NCI-H1417 treated with DMSO at 0.1 percent for 48 hours (cell line): ENCODE results near the gene INPP5D.
"Not testable (repeated sequence)": the region's sequence is repeated elsewhere in the genome, so short reads cannot be mapped to it uniquely, and the experiment has no call there.

Experiments used
- DNase-seq: peaks from one replicate; lab custom pipeline; 2025; lab: John Stamatoyannopoulos, UW

INPP5D gene

DNA sequence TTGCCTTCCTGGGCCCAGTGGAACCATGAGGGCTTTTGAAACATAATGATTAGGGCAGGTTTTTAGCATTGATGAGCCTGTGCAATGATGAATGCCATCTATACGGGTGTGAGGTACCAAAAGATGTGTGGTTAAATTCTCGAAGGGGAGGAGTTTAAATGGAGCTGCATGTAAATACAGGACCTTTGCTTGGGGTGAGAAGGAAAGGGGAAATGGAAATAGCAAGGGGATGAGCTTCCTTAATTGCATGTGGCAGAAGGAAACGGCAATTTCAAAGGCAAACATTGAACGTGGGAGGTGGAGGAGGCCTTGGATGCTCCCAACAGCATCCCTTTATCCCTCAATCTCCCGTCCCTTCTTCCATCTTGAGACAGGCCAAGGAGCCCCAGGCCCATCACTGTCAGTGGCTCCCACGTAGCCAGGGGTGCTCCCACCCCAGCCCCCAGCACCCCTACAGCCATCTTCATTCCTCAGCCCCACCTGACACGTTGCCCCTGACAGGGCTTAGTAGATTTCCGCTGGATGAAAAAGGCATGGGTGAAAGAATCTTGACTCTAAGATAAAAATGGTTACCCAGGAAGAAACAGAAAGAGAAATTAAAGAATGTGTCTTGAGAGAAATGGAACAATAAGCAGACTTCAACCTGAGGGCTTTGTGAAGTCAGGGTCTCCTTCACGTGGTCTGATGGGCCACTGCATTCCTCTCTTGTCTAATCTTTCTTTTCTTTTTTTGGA, 32.5 kb downstream of the INPP5D start:
- DNase-seq, result no peak

DNA sequence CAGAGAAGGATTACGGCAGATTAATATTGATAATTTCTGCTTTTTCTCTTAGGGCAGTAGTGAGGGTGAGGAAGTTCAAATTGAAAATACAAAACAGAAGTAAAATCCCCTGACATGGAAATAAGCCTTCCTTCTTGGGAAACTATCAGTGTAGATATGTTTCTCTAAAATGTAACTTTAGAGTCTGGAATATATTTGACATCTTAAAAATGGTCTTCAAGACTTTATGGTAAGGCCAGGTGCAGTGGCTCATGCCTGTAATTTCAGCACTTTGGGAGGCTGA, 33.0 kb downstream of the INPP5D start:
- DNase-seq, result no peak

DNA sequence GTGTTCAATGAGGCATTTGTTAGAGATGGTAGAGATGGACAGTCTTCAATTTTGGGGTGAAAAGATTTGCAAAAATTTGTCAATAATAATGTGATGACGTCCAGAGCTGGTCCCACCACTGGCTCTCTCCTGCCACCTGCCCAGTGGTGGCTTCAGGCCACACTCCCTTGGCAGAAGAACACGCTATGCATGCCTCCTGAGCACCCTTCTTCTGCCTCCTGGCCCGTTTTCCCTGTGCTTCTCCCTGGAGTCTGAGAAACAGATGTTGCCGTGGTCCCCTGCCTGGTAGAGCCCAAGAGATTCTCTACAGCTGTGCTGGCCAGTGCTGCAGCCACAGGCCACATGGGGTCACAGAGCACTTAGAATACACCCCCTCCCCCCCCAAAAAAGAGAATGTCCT, 33.6 kb downstream of the INPP5D start:
- DNase-seq, result no peak

DNA sequence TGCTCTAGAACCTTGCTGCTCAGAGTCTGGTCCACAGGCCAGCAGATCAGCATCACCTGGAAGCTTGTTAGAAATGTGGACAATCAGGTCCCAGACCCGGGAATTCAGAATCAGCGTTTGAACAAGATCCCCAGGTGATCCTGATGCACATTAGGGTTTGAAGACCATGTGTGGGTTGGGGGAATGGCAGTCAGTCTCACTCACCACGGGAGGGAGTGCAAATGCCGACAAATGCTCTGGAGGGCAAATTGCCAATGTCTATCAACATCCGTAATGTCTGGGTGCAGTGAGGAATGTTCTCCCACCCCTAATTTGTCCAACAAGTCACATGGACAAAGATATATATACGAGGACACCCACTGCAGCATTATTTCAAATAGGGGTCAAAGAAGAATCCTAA, 34.5 kb downstream of the INPP5D start:
- no peak for DNase-seq

DNA sequence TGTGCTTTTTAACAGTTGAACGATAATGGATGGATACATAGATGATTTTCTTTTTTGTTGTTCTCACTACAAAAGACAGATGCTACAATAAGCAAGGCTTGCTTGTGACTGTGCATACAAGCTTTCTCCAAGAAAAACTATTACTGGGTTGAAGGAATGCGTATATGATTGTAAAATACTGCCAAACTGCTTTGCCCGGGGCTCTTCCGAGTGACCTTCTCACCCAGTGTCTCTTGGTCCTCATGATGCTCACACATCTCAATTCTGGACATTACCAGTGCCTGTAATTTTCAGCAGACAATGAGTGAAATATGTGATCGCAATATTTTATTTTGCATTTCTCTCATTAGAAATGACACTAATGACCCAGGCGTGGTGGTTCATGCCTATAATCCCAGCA, 35.9 kb downstream of the INPP5D start:
- no peak for DNase-seq

DNA sequence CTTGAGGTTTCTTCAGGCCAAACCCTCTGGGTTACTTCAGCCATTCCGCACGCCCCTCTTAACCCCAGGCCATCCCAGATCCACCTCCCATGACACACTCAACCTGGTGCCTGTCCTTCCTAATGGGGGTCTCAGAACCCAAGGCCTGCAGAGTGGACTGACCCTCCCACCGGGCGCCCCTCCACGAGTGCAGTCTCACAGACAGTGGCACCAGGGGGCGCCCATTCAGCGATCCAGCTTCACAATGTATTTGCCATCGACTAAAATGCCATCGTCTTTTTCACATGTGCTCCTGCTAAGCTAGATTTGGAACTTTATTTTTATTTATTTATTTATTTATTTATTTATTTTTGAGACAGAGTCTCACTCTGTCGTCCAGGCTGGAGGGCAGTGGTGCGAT, 38.5 kb downstream of the INPP5D start:
- DNase-seq, result no peak

DNA sequence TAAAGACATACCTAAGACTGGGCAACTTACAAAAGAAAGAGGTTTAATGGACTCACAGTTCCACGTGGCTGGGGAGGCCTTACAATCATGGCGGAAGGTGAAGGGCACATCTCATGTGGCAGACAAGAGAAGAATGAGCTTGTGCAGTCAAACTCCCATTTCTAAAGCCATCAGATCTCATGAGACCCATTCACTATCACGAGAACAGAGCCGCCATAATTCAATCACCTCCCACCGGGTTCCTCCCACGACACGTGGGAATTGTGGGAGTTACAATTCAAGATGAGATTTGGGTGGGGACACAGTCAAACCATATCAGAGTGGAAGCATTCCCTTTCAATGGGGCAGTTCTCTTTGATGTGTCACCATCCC, 39.7 kb downstream of the INPP5D start:
- not testable (repeated sequence) for DNase-seq

DNA sequence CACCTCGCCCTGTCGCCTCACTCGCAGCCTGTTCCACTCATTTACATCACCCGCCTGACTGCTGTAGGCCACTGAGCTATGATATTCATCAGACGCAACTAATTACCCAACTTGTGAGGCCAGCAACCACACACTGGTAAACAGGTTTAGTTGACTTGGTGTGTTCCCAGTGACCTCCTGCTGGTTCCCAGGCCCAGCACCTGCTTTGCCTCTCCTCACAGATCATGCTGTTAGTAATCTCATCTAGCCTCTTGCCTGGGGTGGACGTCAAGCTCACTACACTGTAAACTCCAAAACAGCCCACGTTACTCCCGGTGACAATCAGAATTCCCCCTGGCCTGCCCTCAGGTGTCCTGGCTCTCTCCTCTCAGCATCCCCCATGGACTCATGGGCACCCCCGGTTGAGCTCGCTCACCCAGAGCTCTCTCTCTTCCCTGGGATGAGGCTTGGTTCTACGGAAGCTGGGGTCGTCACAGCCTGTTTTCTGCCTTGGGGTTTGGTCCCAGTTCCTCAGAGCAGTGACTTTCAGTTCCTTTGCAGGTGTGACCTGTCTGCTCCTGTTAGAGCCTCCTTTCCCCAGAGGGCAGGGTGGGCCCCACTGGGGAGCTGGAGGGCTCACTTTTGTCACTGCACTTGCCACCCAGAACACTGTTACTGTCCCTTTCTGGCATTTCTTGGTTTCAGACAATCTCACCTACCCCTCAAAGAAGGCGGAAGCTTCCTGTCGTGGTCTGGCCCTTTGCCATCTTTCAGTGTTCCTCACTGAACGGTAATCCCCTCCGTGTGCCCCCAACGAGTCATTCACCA, 40.3 kb downstream of the INPP5D start:
- no peak for DNase-seq

DNA sequence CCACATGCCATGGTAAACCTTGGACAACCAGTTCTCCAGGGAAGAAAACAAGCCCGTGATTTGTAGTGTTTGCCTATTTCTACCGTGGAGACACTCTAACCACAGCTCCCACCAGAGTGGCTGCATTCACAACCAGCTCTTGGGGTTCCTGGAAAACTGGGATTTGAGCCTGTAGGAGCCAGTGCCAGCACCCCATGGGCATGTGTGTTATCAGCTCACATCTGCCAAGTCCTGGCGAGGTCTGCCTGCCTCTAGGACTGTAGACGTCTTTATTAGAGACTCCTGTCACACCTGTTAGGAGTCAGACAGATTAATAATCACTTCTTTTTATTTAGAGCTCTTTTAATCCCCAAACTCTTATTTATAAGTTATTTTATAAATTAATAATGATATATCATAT, 41.0 kb downstream of the INPP5D start:
- no peak for DNase-seq

DNA sequence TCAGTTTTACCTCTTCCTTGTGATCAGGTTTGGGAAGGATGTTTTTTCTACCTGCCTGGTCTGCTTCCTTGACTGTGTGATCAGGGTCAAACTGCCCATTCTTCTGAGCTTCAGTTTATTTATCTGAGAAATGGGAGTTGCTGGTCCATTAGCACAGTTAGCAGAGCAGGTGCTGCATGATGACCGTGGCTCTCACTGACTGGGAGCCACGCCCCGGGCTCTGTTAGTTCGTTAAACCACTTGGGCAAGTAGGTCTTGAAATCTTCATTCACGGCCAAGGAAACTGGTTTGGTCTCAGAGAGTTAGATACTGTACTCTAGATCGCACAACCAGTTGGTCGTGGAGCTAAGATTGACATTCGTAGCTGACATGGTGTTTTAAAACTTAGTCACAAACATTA, 41.7 kb downstream of the INPP5D start:
- DNase-seq, result no peak

DNA sequence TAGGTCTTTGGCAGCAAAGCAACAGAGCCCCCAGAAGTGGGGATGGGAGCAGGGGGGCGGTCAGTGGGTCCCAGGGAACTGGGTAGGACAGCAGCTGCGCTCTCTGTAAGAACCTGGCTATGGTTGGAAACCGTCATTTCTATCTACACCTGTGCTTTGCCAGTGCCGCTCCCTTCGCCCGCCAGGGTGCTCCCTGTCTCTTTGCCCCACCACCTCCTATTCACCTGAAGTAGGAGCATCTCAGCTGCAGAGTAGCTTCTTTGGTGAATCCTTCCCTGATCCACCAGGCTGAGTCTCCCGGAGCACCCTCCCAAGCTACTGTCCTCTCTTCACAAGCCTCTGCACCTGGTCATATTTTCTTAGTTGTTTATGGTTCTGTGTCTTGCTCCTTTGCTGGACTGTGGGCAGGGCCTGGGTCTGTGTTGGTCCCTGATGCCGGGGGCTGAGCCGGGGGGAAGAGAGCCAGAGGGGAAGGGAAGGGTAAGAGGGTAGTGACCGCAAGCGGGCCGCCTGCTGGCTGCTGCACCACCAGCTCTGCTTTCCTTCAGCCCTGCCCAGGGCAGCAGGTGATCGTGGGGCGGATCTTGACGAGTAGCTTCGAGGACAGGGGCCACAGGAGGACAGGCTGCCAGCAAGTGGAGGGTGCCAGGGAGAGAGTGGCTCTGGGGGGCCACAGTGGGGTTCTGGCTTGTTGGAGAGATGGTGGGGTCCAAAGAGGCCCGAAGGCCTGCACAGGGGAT, 45.2 kb downstream of the INPP5D start:
- DNase-seq, result no peak

DNA sequence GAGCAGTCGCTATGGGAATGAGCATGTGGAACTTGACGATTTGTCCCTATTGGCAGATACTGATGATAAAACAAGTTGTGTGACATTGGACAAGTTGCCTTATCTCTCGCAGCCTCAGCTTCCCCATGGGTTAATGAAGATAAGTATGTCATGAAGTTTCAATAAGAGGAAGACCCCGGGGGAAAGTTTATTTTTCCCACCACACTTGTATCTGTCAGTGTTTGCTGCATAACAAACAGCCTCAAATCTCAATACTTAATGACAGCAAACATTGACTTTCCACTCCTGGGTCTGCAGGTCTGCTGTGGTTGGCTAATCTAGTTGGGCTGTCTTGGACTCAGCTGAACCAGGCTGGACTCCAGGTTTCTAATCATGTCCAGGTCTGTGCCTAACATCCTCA, 45.8 kb downstream of the INPP5D start:
- no peak for DNase-seq

DNA sequence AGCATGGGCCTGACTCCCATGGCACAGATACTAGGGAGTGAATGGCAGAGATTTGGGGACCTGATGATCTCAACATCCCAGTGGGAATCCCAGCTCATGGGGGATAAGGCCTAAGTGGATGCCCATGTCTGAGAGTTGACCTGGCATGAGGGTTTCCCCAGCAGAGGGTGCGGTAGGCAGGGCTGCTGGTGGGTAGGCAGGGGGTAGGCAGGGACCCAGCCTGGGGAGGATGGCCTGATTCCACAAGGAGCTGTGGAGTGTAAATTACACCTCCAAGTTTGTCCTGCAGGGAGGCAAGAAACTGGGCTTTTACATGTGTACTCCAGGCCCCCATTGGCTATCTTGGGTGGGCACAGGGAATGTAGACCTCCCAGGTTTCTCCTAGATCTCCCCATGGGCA, 46.9 kb downstream of the INPP5D start:
- DNase-seq, result no peak

DNA sequence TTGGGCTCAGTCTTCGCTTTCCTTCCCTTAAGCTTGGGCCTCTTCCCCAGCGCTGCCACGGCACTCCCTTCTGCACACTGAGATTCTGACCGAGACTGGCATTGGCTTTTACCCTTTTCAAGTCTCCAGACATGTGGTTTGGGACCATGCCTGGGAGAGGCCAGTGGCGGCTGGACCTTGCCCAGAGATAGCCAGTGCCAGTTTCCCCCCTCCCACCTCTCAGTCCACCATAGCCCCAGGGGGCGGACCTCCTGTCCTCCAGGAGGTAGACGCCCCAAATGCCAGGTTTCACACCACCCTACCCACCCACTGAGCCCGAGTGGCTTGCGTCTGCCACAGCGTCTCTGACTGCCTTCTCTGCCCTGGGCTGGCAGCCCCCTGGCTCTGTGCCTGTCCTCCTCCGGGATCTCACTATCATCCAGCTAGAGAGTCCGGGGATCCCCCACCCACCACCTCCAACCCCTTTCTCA, 47.7 kb downstream of the INPP5D start:
- no peak for DNase-seq

DNA sequence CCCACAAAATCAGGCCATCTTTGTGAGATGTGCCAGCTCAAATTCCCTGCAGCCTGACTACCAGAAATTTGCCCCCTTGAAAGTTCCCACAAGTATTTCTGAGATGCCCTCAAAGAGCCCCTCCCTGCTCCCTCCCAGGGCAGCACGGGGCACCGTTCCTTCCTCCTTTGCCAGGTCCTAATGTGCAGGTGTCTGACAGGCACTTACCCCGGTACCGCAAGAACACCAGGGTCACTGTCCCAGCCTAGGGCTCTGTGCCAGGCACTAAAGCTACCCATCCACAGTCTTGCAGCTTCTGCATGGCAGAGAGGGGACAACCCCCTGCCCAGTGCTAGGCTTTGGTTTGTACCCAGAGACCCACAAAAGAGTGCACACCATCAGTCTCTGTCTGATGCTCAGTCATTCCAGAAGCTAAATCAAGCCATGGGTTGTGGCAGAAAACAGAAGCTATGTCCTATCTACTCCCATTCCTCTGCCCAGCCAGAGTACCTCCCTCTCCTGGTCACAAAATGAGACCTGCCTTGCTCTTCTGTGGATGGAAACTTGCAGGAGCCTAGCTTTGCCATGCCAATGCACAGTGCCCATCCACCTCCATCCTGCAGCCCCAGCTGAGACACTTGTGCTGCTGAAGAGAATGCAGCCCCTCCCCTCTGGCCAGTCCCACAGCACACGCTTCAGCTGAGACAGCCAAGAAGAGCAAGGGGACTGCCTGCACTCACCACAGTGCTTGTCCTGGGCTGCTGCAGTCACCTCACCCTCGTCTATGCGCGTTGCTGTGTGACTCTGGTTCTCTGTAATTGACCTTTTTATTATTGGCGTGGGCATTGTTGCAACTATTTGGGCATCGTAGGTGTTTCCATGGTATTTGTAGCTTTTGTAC, 48.7 kb downstream of the INPP5D start:
- DNase-seq, result no peak

DNA sequence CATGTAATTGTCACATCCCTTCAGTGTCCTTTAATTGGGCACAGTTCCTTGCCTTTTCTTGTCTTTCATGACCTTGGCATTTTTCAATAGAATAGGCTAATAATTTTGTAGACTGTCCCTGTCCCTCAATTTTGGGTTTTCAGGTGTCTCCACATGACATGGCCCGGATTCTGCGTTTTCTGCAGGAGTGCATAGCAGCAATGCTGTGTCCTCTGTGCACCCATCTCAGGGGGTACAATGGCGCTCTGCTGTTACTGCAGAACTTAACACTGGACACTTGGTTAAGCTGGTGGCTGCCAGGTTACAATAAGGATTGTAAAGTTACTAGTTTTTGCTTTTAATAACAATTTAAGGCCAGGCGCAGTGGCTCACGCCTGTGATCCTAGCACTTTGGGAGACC, 51.3 kb downstream of the INPP5D start:
- no peak for DNase-seq

DNA sequence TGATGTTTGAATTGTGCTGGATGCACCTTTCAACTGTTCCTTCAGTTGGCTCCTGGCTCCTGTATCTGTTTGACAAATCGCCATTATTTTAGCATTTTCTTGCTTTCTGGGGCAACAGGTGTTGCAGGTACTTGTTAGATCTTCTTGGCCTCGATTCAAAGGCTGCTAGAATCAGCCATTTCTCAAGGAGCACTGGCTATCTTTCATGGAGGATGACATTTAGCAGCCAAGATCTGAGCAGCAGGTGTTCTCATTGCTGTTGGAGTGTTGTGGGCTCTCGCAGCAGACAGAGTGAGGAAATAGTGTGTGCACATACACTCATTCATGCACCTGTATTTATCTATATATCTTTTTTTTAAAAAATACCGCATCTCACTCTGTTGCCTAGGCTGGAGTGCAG, 52.2 kb downstream of the INPP5D start:
- no peak for DNase-seq

DNA sequence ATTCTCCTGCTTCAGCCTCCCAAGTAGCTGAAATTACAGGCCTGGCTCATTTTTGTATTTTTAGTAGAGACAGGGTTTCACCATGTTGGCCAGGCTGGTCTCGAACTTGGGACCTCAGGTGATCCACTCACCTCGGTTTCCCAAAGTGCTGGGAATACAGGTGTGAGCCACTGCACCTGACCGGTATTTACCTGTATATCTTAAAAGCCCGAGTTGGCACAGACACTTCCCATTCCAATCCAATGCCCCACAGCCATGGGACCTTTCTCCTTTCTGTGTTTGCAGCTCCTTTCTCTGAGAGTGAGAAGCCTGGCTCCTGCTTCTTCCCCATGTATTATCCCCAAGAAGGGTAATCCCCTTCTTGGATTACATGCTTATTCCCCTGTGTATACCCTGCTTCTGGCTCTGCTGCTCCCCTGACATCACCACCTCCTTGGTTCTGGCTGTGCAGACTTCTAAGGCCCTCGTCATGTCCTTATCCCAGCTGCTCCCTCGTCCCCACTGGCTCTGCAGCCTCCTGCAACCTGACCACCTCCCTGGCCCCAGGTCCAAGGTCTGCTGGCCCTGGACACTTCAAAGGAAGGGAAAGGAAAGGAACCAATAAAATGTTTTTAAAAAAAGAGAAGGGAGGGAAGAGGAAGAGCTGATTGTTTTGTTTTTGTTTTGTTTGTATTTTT, 52.8 kb downstream of the INPP5D start:
- DNase-seq, result no peak

DNA sequence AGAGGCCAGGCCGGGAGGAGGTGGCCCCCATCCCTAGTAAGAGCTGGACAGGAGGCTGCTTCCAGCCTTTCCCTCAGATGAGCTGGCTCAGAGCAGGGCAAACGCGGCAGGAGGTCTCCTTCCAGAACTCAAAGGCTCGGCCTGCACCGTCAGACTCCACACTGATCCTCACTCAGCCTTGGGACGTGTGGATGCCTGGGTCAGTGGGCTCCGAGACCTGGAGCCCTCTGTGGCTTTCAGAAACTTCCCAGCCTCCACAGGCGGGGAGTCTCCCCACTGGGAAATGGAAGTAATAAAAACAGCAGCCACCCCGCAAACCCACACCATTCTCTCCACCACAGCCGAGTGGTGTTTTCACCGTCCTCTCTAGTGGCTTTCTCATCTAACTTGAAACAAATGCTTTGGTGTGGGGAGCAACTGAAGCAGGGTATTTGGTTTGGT, 54.3 kb downstream of the INPP5D start:
- DNase-seq, result no peak

DNA sequence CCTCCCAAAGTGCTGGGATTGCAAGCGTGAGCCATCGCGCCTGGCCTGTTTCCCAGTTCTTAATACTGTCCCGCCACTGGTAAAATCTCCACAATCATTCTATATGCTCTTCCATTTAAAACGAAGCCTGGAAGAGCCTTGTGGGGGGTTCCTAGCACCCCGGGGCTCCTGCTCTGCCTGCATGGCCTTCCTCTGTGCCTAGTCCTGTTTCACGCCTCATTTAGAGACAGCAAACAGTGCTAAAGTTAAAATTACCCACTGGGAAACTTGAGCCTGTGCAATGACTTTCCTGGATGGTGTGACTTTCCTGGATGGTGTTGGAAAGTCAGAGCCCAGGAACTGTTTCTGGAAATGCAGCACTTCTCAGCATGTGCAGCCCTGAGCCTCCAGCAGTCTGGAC, 55.0 kb downstream of the INPP5D start:
- DNase-seq, result no peak

DNA sequence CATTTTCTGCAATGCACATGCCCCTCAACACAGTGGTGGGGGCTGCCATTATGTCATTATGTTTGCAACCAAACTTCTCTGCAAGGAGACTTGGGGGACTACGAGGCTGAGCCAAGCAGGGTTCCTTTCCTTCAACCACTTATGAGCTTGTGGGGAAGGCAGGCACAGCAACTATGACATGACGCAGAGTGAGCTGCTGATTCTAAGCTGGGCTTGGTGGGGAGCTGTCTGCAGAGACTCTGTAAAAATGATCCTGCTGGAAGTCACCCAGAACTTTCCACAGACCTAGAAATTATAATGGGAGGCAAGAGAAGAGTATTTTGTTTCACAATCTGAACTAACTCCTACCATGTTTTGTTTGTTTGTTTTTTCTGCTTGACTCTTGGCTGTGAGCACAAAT, 55.6 kb downstream of the INPP5D start:
- DNase-seq, result no peak

DNA sequence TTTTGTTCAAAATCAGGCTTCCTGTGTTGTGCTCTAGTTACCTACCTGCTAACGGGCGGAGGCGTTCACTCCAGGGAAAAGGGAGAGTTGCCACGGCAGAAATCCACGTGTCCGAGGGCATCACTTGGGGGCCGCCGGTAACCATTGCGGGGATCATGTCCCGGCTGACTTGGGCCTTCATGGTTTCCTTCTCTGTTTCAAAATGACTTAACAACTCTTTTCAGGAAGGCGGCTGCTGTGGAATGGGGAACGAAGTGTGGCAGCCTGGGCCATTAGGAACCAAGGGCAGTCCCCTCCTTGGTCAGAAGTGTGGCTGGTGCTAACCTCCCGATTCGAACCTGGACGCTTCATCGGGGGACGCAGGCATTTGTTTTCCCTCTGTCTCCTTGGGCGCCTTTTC, 56.8 kb downstream of the INPP5D start:
- no peak for DNase-seq
